C1 segment of cervical spinal cord (tissue), 14 donors: ENCODE measurements around the gene TSC22D3.

Experiments
- DNase-seq, 14 donors: peaks; one replicate each; lab custom pipeline; 2025; lab: John Stamatoyannopoulos, UW

Gene TSC22D3

GRCh38 chrX:107760304-107761077, 15.1 kb downstream of the TSC22D3 start:
- no peak for DNase-seq

- no peak for DNase-seq
Observed at GRCh38 chrX:107758231-107758766, 17.3 kb downstream of the TSC22D3 start.

DNA sequence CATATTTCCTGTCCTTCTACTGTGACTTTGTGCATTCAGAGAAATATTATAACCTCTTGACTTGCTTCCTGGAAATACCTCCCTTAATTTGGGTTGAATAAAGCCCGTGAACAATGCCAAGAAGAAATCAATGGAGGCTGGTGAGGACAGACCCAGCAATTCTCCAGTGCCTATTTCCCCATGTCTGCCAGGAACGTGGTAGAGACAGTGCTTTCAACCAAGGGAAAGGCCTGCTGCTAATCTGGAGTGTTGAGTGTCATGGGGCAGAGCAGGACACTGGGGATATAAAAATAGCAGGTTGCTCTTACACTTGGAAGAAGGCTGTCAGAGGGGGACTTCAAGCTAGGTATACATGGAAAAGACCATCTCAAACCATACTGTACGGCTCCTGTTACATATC, 19.9 kb downstream of the TSC22D3 start:
- no peak for DNase-seq

DNA sequence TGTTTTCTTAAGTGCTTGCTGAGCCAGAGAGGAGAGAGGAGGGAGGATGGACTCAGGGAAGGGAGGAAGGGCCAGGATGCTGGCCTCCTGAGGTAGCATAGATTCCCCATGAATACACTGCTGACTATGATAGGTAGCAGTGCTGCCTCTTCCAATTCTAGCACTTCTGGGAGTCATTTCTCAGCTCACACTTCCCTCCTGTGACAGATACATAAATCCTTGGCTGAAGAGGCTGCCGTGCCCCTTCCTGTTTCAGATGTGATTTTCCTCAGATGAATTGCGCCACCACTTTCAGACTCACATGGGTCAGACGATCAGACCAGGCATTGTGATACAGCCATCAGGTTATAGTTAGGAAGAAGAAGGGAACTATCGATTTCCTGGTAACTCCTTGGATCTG, 22.4 kb downstream of the TSC22D3 start:
- DNase-seq, result no peak

GRCh38 chrX:107752714-107753113, 22.9 kb downstream of the TSC22D3 start:
- no peak for DNase-seq

DNA sequence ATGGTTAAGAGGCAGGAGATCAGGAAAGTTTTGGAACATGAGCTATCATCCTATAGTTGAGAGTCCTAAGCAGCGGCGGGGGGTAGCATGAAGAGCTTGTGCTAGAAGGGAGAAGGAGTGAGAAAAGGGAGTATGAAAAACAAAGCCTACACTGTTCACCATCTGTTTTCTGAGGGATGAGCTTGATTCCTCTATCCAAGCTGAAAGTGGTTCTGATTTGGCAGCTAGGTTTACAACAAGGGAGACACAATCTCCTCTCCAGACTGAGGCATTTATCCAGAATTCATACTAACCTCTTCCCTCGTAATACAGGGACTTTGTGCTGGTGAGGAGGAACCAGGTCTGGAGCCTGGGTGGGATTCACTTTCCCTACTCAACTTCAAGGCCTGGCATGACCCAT, 23.5 kb downstream of the TSC22D3 start:
- peak in 1 of 14 donors; percentile 51 for DNase-seq

GRCh38 chrX:107750861-107751445, 24.6 kb downstream of the TSC22D3 start:
- no peak for DNase-seq

DNA sequence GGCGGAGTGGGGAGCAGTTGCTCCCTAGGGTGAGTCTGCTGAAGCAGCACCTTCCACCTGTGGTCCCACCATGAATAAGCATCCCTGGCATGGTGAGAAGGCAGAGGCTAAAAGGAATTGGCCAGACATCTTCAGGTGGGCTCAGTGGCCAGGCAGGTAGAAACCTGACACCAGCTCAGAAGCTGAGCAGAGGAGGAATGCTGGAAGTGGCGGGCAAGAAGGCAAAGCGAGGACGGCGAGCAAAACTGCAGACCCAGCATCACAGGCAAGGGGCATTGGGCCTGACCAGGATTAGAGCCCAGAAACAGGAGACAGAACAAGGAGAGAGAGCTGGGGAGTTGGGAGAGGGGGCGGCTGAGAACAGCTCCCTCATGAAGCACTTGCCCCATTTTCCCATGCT, 25.3 kb downstream of the TSC22D3 start:
- DNase-seq, result no peak

- no peak for DNase-seq
Observed at GRCh38 chrX:107748506-107748905, 27.1 kb downstream of the TSC22D3 start.

DNA sequence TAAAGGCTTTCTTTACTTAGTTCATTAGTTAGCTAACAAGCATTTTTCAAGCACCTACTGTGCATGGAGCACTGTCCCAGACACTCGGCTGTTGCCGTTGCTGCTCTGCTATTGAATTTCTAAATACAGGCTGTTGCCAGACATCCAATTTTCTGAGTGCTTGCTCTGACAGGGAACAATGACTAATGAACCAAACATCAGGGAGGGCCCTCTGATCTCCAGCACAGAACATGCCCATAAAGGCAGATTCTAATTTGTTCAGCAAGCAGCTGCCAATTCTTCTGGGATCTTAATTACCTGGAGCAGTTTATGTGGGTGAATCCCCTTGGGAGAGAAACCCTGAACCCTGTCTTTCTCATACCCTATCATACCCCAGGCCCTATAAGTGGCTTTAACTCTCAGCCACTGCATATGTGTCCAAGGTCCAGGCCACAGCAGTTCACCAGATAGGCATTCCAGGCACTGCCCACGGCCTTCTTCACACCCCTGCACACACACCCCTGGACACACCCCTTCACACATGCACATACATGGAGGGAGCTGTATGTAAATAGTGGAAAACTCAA, 27.9 kb downstream of the TSC22D3 start:
- DNase-seq, result no peak

DNA sequence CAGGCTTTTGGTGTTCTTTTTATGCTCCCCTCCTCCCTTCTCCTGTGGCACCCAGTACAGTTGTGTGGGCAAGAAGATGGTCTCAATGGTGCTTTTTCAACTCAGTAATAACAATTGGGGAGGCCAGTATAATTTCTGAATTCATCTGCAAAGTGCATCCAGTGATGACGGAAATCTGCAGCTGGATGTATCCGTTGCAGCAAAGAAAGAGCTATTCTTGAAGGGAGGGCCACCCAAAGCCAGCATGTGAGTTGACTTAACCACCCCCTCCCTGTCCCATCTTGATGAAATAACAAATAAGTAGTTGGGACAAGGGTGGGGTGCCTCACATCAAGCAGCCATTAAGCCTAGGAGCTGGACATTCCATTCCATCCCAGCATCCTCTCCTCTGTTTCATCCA, 30.7 kb downstream of the TSC22D3 start:
- no peak for DNase-seq

DNA sequence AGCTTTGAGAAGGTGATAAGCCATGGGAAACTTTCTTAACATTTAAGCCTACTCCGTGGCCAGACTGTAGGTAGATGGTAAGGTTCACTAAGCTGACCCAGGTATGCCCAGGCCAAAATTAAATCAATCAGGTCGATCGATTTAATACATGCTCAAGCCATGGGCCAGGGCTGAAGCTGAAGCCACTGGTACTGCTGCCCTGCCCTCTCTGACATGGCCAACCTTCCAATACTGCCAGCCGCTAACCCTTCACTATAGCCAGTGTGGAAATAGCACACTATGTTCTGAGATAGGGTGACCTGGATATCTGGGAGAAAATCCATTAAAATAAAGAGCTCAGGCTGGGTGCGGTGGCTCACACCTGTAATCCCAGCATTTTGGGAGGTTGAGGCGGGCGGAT, 31.6 kb downstream of the TSC22D3 start:
- DNase-seq, result no peak

GRCh38 chrX:107742700-107743191, 32.8 kb downstream of the TSC22D3 start:
- no peak for DNase-seq

- peak in 1 of 14 donors; percentile 56 for DNase-seq
Observed at GRCh38 chrX:107741404-107741790, 34.2 kb downstream of the TSC22D3 start.

DNA sequence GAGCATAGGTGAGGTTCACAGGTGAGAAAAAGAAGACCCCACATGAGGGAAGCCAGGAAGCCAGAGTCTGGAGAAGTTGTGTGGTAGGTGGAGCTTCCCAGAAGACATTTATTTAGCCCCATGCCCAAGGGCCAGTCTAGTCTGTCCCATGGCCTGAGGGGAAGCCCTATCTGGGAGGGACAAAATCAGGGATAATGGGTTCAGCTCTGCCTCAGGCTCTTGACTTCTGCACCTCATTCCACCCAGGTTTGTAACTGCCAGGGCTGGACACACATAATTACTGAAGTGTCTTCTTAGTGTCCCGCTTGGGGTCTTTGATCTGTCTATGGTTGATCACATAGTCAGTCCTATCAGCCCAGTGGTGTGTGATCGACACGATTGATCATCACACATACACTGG, 36.0 kb downstream of the TSC22D3 start:
- no peak for DNase-seq

DNA sequence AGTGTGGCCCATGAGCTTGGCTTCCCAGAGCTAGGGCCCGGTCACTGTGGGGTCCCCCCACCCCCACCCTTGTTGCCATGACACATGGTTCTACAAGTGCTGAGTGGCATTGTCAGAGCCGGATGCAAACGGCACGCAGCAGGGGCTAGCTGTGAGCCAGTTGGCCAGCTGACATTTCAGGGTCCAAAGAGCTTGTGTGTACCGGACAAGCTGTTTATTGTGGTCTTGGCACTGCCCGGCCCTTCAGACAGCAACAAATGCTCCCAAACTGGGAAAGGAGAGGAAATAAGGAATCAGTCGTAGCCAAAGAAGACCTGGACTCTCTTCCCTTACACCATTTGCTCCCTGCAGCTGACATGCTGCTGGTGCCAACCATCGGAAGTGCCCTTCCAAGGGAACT, 36.8 kb downstream of the TSC22D3 start:
- DNase-seq, result peak in 13 of 14 donors; percentile 2 to 96 (median 46)

DNA sequence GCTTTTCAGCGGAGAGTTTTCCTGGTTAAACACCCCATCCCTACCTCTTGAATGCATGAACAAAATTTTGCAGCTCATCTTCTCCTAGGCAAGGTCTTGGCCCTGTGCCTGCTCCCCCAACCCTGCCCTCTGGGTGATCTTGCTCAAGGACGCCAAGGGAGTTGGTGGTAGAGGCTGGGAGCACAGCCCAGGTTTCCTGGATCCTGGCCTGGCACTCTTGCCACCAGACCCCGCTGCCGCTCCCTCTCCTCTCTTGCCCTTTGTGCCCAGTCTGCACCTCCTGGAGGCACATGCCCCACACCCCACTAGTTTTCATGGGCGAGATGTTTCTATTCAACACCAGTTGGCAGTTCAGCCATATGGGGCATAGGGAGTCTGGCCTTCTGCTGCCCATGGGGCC, 37.3 kb downstream of the TSC22D3 start:
- peak in 5 of 14 donors; percentile 43 to 94 (median 47) for DNase-seq

DNA sequence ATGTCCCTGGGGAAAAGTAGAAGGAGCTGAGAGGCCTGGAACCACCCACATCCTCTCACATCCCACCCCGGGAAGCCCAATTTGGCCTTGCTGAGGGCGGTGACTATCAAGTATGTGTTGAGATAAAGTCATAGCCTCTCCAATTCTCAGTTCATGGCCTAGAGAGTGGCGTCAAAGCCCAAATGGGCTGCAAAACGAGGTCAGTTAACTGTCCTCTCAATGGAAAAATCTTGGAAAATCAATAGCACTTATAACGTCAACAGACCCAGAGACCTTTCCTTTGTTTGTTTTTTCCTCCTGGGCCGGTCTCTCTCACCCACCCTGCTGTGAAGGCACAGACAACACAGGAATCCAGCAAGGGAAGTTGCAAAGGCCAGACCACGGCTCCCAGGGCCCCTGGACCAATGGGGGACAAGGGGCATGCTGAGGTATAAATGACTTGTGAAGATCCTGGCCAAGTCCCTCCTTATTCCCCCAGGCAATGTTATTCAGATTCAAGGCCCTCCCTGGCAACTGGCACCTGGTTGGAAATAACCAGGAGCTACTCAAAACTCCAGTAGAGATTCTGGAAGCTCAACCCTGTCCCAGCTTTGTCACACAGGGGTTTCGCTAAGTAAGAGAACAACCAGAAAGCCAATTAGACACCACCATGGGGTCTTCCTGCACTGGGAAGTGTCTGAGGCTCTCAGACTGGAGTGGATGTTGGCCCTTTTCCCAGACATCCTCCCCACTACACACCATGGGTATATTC, 38.6 kb downstream of the TSC22D3 start:
- DNase-seq, result peak in 1 of 14 donors; percentile 11

DNA sequence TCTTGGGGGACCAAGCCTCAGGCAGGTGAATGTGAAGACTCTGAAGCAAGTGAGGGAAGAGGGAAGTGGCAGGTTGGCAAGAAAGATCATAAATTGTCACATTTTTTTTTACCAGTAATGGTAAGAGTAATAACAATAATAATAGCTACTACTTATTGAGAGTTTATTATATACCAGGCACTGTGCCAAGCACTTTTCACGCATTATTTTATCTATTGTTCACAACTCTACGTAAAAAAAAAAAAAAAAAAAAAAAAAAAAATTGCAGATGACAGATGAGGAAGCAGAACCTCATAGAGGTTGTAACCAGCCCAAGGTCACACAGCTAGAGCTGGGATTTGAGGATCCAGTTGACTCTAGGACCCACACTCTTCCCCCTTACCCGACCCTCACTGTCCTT, 40.9 kb downstream of the TSC22D3 start:
- no peak for DNase-seq

GRCh38 chrX:107733686-107734085, 41.9 kb downstream of the TSC22D3 start:
- no peak for DNase-seq

DNA sequence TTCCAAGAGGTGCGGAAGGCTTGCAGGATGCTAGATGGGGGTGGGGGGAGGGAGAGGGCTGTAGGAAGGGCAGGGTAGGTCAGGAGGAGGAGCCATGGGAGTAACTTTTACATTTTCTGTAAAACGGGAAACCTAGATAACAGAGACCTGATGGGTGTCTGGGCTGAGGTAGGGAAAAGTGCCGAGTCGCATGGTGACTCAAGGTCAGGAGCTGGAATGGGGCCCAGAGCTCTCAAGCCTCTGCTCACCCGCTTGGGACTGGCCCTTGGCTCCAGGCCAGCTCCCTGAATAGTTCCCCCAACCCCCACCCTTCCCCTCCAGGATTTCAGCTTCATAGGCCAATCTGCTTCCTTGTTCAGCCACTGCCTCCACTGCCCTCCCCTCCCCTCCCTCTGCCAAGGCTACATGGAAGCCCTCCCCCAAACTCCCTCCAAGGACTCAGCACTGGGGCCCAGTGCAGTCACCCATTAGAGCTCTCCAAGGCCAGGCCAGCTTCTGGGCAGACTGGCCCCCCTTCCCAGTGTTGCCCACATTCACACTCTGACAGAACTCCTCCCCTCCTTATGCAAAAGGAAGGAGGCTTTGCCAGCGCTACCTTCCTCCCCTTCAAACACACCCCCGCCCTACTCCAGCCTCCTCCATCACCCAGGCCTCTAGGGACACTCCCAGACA, 43.6 kb downstream of the TSC22D3 start:
- peak in 11 of 14 donors; percentile 3 to 73 (median 47) for DNase-seq
